ENCODE data around the gene ASNSD1.

DNA sequence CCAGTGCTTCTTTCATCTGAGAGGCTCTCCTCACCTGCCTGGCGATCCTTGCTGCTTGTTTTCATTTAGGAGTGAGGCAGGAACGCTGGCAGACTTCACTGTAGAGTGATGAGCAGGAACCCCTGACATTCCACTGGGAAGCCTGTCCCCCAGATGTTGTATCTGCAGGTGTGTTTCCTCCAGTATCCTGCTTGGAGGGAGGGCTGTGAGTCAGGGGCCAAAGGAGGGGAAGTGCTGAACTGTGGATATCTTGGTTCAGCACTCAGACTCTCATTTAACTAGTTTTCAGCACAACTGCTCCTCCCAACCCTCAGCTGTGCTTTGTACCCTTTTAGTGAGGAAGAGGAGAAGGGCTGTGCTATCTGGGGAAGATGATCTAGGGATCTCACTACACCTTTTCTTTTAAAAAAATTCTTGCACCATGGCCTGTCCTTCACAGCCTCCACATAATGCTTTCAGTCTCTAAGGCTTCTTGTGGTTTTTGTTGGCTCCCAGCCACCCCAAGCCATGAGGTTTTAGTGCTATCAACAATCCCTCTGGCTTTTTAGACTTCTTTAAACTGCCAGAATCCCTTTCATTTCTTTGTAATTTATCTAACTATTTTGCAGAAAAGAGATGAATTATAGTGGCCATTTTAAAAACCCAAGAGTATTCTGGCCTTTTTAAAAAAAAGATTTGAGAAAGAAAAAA, 24.4 kb downstream of the ASNSD1 start:
- TF ChIP-seq POLR2AphosphoS5 (IDR thresholded peaks at IDR 0.05) (no peak), EP300 (IDR thresholded peaks at IDR 0.05) (no peak)
- TF ChIP-seq, protein P1, sequence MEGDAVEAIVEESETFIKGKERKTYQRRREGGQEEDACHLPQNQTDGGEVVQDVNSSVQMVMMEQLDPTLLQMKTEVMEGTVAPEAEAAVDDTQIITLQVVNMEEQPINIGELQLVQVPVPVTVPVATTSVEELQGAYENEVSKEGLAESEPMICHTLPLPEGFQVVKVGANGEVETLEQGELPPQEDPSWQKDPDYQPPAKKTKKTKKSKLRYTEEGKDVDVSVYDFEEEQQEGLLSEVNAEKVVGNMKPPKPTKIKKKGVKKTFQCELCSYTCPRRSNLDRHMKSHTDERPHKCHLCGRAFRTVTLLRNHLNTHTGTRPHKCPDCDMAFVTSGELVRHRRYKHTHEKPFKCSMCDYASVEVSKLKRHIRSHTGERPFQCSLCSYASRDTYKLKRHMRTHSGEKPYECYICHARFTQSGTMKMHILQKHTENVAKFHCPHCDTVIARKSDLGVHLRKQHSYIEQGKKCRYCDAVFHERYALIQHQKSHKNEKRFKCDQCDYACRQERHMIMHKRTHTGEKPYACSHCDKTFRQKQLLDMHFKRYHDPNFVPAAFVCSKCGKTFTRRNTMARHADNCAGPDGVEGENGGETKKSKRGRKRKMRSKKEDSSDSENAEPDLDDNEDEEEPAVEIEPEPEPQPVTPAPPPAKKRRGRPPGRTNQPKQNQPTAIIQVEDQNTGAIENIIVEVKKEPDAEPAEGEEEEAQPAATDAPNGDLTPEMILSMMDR (IDR thresholded peaks at IDR 0.05): no peak

Data from gastroesophageal sphincter (tissue), 3 donors.